Measurements from ENCODE around the gene PCARE.

DNA sequence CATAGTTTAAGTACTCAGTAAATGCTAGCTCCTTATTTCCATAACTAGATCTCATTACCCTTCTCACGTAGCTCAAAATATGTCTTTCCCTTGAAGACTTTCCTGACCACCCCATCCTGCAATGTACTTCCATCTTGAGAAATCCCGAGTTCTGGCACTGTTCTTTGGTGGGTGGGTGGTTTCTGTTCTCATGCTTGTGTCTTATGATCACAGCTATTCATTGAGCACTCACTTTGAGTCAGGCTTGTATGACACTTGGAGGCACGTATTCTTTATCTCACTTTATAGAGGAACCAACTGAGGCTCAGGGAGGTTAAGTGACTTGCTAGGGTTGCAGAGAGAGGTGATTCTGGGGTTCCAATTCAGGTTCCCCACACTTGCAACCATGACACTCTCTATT lies 31.9 kb upstream of the PCARE start:
- TF ChIP-seq, protein P1, sequence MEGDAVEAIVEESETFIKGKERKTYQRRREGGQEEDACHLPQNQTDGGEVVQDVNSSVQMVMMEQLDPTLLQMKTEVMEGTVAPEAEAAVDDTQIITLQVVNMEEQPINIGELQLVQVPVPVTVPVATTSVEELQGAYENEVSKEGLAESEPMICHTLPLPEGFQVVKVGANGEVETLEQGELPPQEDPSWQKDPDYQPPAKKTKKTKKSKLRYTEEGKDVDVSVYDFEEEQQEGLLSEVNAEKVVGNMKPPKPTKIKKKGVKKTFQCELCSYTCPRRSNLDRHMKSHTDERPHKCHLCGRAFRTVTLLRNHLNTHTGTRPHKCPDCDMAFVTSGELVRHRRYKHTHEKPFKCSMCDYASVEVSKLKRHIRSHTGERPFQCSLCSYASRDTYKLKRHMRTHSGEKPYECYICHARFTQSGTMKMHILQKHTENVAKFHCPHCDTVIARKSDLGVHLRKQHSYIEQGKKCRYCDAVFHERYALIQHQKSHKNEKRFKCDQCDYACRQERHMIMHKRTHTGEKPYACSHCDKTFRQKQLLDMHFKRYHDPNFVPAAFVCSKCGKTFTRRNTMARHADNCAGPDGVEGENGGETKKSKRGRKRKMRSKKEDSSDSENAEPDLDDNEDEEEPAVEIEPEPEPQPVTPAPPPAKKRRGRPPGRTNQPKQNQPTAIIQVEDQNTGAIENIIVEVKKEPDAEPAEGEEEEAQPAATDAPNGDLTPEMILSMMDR (IDR thresholded peaks at IDR 0.05), result no peak
- TF ChIP-seq EZH2 (IDR thresholded peaks at IDR 0.05; ENCODE audit: borderline replicate concordance, insufficient read depth, low read depth, low read length, poor library complexity, severe bottlenecking), result no peak

Measured in B cell (primary cell).